ENCODE results near the gene TFR2.

TFR2 gene

GRCh38 chr7:100573691-100574361 lies 67.5 kb downstream of the TFR2 start, which contains the start of gene SAP25:
SAP25 (minus strand) TSS chr7:100573900; CDS start chr7:100573742, 158 bp downstream.
- no peak for DNase-seq

- DNase-seq, result no peak
Observed at GRCh38 chr7:100572949-100573675, 68.2 kb downstream of the TFR2 start.

GRCh38 chr7:100572281-100572948 lies 68.9 kb downstream of the TFR2 start:
- no peak for DNase-seq

DNA sequence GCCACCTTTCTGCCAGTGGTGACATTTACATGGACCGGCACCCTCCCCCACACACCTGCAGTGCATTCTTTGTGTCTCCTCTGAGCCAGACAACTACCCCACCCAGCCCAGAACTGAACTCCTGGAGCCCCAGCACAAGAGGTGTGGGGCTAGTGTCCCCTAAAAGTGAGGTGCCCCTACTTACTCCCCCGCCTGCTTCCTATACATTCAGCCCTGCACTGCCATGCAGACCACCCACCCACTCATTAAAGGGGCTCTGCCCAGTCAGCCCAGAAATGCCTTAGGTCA lies 69.6 kb downstream of the TFR2 start:
- DNase-seq, result no peak

GRCh38 chr7:100570954-100571828 lies 70.2 kb downstream of the TFR2 start:
- no peak for DNase-seq

Measured in hypothalamus (tissue), 51 donors.